Measurements from ENCODE around the gene WDR74. TPM values are rescaled to one million over a fixed set of nuclear protein-coding genes. Genes with fewer than 3 reads are reported as not detected.
A peak's percentile ranks its signal among the peaks of the same experiment; 100 is the strongest.

The WDR74 gene
- total and polyA plus RNA-seq, 2 of the 13 experiments (the other 11 are each of a cell fraction or from before 2014, with no cell fraction given), result 77.0 to 83.3 TPM

DNA sequence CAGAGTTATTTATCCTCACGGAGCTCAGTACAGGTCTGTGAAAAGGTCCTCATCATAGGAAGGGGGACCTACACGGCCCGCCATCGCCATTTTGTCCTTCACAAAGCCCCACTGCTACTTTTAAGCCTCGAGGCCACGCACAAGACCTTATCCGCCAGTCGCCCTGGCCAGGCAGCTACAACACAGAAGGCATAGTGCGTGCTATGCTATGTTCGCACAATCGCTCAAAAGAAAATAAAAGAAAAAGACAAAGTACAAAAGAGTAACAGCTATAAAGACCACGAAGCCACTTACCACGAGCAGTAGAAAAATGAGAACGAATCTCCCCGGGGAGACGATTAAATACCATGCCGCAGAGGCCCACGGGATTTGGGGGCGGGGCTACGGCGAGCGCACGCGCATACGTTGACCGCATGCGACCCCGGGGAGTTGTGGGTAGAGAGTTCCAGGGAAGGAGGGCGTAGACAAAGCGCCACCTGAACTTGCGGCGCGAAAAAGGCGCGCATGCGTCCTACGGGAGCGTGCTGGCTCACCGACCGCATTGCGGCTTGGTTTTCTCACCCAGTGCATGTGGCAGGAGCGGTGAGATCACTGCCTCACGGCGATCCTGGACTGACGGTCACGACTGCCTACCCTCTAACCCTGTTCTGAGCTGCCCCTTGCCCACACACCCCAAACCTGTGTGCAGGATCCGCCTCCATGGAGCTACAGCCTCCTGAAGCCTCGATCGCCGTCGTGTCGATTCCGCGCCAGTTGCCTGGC, 16.4 kb upstream of the WDR74 start (continued):
- TF ChIP-seq GABPA (IDR thresholded peaks at IDR 0.05; ENCODE audit: low read depth, low read length) (no peak), GABPA (CRISPR knock-in tag; IDR thresholded peaks at IDR 0.05; ENCODE audit: low read depth) (peak; percentile 65), KMT2B (CRISPR knock-in tag; IDR thresholded peaks at IDR 0.05) (peak; percentile 81), ZNF609 (CRISPR knock-in tag; IDR thresholded peaks at IDR 0.05; ENCODE audit: borderline replicate concordance) (peak; percentile 64; the same call in 1 of the 2 replicates), ZNF329 (CRISPR knock-in tag; IDR thresholded peaks at IDR 0.05; ENCODE audit: low read depth) (peak; percentile 73), ZFYVE20 (CRISPR knock-in tag; IDR thresholded peaks at IDR 0.05; ENCODE audit: borderline replicate concordance, low read depth) (0 out of 2 replicates have a peak, but pooled peaks have one; percentile 61), EP300 (IDR thresholded peaks at IDR 0.05; ENCODE audit: low read depth in 2 of 2, low read length in 2 of 2) (0 out of 4 replicates have a peak, but pooled peaks of 1 of the 2 experiments have one; percentile 8), EP300 (CRISPR knock-in tag; IDR thresholded peaks at IDR 0.05; ENCODE audit: borderline replicate concordance) (no peak), ZNF781 (CRISPR knock-in tag; IDR thresholded peaks at IDR 0.05; ENCODE audit: borderline replicate concordance, not compliant biosample characterization) (peak; percentile 90), HDAC6 (IDR thresholded peaks at IDR 0.05; ENCODE audit: low read depth, low read length) (peak; percentile 89), SP4 (CRISPR knock-in tag; IDR thresholded peaks at IDR 0.05) (peak; percentile 94), ZNF878 (CRISPR knock-in tag; IDR thresholded peaks at IDR 0.05) (peak; percentile 60), ZSCAN20 (CRISPR knock-in tag; IDR thresholded peaks at IDR 0.05; ENCODE audit: borderline replicate concordance) (peak; percentile 85; the same call in 1 of the 2 replicates), PITX1 (CRISPR knock-in tag; IDR thresholded peaks at IDR 0.05) (peak; percentile 83), ZNF724P (CRISPR knock-in tag; IDR thresholded peaks at IDR 0.05; ENCODE audit: borderline replicate concordance) (peak; percentile 96), U2AF1 (optimal IDR thresholded peaks at IDR 0.05; ENCODE audit: low read depth, low read length) (no peak), ONECUT2 (CRISPR knock-in tag; IDR thresholded peaks at IDR 0.05) (0 out of 2 replicates have a peak, but pooled peaks have one; percentile 48), YEATS4 (CRISPR knock-in tag; IDR thresholded peaks at IDR 0.05; ENCODE audit: borderline replicate concordance) (peak; percentile 99), CBX5 (CRISPR knock-in tag; IDR thresholded peaks at IDR 0.05; ENCODE audit: borderline replicate concordance) (peak; percentile 59; the same call in 1 of the 2 replicates), NCOA2 (CRISPR knock-in tag; IDR thresholded peaks at IDR 0.05) (peak; percentile 57)
- TF ChIP-seq, protein P1, sequence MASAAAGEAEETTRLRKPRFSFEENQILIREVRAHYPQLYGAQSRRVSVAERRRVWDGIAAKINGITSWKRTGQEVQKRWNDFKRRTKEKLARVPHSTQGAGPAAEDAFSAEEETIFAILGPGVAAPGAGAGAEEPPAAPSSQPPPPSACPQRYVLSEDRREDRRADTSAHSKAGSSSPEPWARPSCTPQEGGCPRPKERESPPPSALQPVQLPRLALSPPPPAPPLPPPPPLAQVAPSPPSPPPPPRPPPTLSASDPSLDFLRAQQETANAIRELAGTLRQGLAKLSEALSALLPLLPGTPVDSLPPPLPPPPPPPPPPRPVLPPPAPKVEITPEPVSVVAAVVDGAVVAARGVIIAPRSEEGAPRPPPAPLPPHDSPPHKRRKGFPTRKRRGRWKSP (CRISPR knock-in tag; IDR thresholded peaks at IDR 0.05), result peak; percentile 92
- TF ChIP-seq, protein P2, sequence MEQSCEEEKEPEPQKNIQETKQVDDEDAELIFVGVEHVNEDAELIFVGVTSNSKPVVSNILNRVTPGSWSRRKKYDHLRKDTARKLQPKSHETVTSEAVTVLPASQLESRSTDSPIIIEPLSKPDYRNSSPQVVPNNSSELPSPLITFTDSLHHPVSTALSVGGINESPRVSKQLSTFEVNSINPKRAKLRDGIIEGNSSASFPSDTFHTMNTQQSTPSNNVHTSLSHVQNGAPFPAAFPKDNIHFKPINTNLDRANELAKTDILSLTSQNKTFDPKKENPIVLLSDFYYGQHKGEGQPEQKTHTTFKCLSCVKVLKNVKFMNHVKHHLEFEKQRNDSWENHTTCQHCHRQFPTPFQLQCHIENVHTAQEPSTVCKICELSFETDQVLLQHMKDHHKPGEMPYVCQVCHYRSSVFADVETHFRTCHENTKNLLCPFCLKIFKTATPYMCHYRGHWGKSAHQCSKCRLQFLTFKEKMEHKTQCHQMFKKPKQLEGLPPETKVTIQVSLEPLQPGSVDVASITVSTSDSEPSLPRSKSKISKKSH (CRISPR knock-in tag; IDR thresholded peaks at IDR 0.05; ENCODE audit: borderline replicate concordance), result peak; percentile 97

All from HepG2 (cell line).